ENCODE measurements around the gene UBE2H.

The UBE2H gene

DNA sequence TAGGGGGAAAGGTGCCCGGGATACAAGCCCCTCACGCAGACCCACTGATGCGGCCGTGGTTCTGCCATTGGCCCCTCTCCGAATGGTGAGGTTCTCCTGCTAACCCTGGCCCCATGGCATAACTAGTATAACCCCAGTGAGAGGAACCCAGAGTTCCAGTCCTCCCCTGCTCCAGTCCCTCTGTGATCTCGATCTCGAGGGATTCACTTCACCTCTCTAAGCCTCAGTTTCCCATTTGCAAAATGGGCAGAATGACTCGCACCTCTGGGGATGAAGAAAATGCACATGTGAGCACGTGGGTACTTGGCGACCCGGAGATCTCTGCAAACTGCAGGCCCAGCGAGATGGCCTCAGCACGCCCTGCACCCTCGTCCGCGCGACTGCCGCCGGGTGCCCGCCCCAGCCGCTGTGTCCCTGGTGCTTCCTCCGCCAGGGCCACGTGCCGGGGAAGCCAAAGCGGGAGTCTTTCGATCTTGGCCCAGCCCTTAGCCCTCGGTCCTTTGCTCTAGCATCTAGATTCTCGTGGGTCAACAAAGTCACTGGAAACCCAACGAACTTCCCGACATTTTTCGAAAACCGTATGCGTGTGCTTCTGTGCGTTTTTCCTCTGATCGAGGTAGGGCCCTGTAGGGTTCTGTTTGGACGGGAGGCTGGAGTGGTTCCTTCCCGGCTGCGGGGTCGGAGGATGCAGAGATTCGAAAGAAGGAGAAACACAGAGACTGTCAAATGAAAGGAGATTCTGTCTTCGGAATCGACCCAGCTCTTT lies 169.8 kb downstream of the UBE2H start:
- DNase-seq, result no peak

- no peak for DNase-seq
Measured at GRCh38 chr7:129781928-129782817, 170.6 kb downstream of the UBE2H start.

GRCh38 chr7:129780974-129781927 lies 171.5 kb downstream of the UBE2H start:
- DNase-seq, result peak; percentile 66

Data from 8988T (cell line).